ENCODE data around the gene NECAP2.

Gene NECAP2

GRCh38 chr1:16440131-16440469 lies 424 bp upstream of the NECAP2 start:
- Mint-ChIP-seq H3K27ac (peak overlapping the region; percentile 84), H3K4me3 (peak overlapping the region; percentile 96), H3K4me1 (peaks cover 22% of the 10 kb centered on the region), H3K27me3 (ENCODE audit: low read depth, poor library complexity) (peaks cover 6% of the 10 kb centered on the region), H3K36me3 (ENCODE audit: low read depth) (peaks cover 20% of the 10 kb centered on the region), H3K9me3 (peaks cover 4% of the 10 kb centered on the region)
- TF ChIP-seq, protein P1, sequence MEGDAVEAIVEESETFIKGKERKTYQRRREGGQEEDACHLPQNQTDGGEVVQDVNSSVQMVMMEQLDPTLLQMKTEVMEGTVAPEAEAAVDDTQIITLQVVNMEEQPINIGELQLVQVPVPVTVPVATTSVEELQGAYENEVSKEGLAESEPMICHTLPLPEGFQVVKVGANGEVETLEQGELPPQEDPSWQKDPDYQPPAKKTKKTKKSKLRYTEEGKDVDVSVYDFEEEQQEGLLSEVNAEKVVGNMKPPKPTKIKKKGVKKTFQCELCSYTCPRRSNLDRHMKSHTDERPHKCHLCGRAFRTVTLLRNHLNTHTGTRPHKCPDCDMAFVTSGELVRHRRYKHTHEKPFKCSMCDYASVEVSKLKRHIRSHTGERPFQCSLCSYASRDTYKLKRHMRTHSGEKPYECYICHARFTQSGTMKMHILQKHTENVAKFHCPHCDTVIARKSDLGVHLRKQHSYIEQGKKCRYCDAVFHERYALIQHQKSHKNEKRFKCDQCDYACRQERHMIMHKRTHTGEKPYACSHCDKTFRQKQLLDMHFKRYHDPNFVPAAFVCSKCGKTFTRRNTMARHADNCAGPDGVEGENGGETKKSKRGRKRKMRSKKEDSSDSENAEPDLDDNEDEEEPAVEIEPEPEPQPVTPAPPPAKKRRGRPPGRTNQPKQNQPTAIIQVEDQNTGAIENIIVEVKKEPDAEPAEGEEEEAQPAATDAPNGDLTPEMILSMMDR (IDR thresholded peaks at IDR 0.05): no peak
- no peak for DNase-seq

DNA sequence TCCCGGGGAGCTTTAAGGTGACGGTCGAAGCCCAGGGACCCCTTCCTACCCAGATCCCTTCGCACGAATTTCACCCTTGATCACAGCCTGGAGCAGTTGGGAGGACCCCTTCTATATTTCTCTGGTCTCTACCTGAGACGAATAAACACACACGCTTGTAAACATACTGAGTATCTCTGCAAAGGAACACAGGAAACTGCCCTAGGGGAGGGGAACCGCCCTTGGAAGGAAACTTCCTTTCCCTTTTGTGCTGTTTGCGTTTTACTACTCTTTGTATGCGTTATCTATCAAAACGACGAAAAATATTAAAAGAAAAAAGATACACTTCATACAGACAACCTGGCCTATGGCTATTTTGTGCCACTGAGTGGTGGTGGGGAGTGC lies 750 bp downstream of the NECAP2 start:
- H3K27ac Mint-ChIP-seq: peak overlapping the region; percentile 95
- no peaks in the 10 kb centered on the region for H3K27me3 Mint-ChIP-seq (ENCODE audit: low read depth, poor library complexity)
- peaks cover 27% of the 10 kb centered on the region for H3K36me3 Mint-ChIP-seq (ENCODE audit: low read depth)
- TF ChIP-seq, protein P1 (IDR thresholded peaks at IDR 0.05): no peak
- H3K4me3 Mint-ChIP-seq: peak overlapping the region; percentile 96
- peaks cover 22% of the 10 kb centered on the region for H3K4me1 Mint-ChIP-seq
- DNase-seq: no peak
- H3K9me3 Mint-ChIP-seq: no peaks in the 10 kb centered on the region

DNA sequence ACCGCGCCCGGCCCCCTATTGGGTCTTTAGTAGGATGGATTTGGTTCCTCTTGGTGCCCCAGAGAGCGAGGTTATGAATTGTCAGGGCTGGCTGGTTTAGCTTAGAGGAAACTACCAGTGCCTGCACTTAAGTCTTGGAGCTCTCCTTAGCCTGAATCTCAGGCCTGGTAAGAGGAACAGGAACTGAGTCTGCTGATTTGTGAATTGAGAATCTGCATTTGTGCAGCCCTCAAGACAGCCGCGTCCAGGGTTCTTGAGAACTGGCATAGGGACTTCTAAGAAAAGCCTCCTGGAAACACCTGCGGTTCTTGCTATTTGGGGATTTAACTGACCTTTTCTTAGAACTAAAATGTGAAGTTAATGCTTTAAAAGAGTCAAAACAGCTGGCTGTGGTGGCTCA lies 1.7 kb downstream of the NECAP2 start:
- no peaks in the 10 kb centered on the region for H3K27me3 Mint-ChIP-seq (ENCODE audit: low read depth, poor library complexity)
- TF ChIP-seq, protein P1 (IDR thresholded peaks at IDR 0.05): no peak
- H3K36me3 Mint-ChIP-seq (ENCODE audit: low read depth): peaks cover 33% of the 10 kb centered on the region
- no peak overlapping the region for H3K27ac Mint-ChIP-seq
- H3K9me3 Mint-ChIP-seq: no peaks in the 10 kb centered on the region
- H3K4me1 Mint-ChIP-seq: peaks cover 22% of the 10 kb centered on the region
- DNase-seq: no peak
- H3K4me3 Mint-ChIP-seq: peak overlapping the region; percentile 96

GRCh38 chr1:16442941-16443340 lies 2.4 kb downstream of the NECAP2 start:
- H3K36me3 Mint-ChIP-seq (ENCODE audit: low read depth): peaks cover 39% of the 10 kb centered on the region
- H3K9me3 Mint-ChIP-seq: no peaks in the 10 kb centered on the region
- TF ChIP-seq, protein P1 (IDR thresholded peaks at IDR 0.05): no peak
- peaks cover 22% of the 10 kb centered on the region for H3K4me1 Mint-ChIP-seq
- H3K27ac Mint-ChIP-seq: no peak overlapping the region
- no peak for DNase-seq
- H3K4me3 Mint-ChIP-seq: peak overlapping the region; percentile 68
- no peaks in the 10 kb centered on the region for H3K27me3 Mint-ChIP-seq (ENCODE audit: low read depth, poor library complexity)

DNA sequence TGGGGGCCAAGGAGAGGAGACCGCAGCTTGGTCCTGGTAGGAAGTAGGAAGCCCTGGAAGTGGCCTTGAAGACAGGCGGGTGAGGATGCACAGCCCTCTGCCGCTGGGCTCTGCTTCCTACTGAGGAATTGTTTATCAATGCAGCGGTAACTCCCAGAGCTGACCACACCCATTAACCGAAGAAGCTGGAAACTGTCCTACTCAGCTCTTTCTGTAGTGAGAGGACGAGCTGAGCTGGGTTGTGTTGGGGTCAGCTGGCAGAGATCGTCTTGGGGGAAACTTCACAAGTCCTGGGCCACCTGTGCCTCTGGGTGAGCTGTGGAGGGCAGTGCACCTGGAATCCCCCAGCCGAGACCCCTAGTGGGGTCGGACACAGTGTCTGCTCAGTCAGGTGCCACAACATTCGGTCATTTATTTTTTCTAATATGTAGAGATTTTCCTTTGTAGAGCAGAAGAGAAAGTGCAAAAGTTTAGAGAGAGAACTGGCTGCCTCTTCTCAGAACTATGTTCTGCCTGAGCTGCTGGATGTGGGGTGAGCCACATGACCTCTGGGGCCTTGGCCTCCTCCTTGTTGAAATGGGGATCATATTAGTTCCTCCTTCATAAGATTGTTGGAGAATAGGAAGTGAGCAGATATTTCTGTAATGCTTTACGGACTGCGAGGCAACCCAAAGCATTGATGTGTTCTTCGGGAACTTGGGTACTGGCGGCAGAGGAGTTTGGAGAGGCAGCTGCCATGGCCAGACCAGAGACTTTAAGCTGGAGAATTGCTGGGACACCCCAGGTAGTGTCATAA lies 3.6 kb downstream of the NECAP2 start:
- TF ChIP-seq, protein P1 (IDR thresholded peaks at IDR 0.05): no peak
- Mint-ChIP-seq H3K4me1 (peaks cover 22% of the 10 kb centered on the region), H3K27ac (peak overlapping the region; percentile 30), H3K36me3 (ENCODE audit: low read depth) (peaks cover 52% of the 10 kb centered on the region), H3K9me3 (no peaks in the 10 kb centered on the region), H3K27me3 (ENCODE audit: low read depth, poor library complexity) (no peaks in the 10 kb centered on the region), H3K4me3 (no peak overlapping the region)
- DNase-seq: no peak

- Mint-ChIP-seq H3K27me3 (ENCODE audit: low read depth, poor library complexity) (no peaks in the 10 kb centered on the region), H3K27ac (no peak overlapping the region), H3K9me3 (no peaks in the 10 kb centered on the region), H3K4me1 (peaks cover 21% of the 10 kb centered on the region), H3K36me3 (ENCODE audit: low read depth) (peaks cover 61% of the 10 kb centered on the region), H3K4me3 (no peak overlapping the region)
- TF ChIP-seq, protein P1 (IDR thresholded peaks at IDR 0.05): no peak
- DNase-seq: no peak
These were observed 4.5 kb downstream of the NECAP2 start for GRCh38 chr1:16445052-16445451.
